GM15510 (cell line): ENCODE measurements around the gene SMCO4.

Source experiments
- POLR2A ChIP-seq: IDR thresholded peaks from 3 replicates; pipeline ENCODE4 v1.6.1; 2011; ENCODE audit warnings: borderline replicate concordance; ENCODE audit not compliant: insufficient read length; ENCODE audit errors: extremely low read depth

The SMCO4 gene

GRCh38 chr11:93569496-93569895 is 26.3 kb upstream of the SMCO4 start:
- no peak for TF ChIP-seq POLR2A

- no peak for TF ChIP-seq POLR2A
These were observed 25.5 kb upstream of the SMCO4 start for GRCh38 chr11:93568726-93569125.

- no peak for TF ChIP-seq POLR2A
These were observed 24.3 kb upstream of the SMCO4 start for GRCh38 chr11:93567401-93567895.

- TF ChIP-seq POLR2A = no peak
These were observed 21.7 kb upstream of the SMCO4 start for GRCh38 chr11:93564895-93565294.

- TF ChIP-seq POLR2A = no peak
These were observed 20.7 kb upstream of the SMCO4 start for GRCh38 chr11:93563857-93564256.

GRCh38 chr11:93560199-93560932 is 17.2 kb upstream of the SMCO4 start:
- TF ChIP-seq POLR2A = no peak

GRCh38 chr11:93559681-93560080 is 16.5 kb upstream of the SMCO4 start:
- TF ChIP-seq POLR2A = no peak

- TF ChIP-seq POLR2A = no peak
These were observed 9.7 kb upstream of the SMCO4 start for GRCh38 chr11:93552874-93553273.

GRCh38 chr11:93549976-93550375 is 6.8 kb upstream of the SMCO4 start:
- no peak for TF ChIP-seq POLR2A

- TF ChIP-seq POLR2A = no peak
These were observed 5.6 kb upstream of the SMCO4 start for GRCh38 chr11:93548679-93549319.

GRCh38 chr11:93547773-93548172 is 4.6 kb upstream of the SMCO4 start:
- no peak for TF ChIP-seq POLR2A

GRCh38 chr11:93547028-93547427 is 3.8 kb upstream of the SMCO4 start:
- no peak for TF ChIP-seq POLR2A

GRCh38 chr11:93545566-93545965 is 2.4 kb upstream of the SMCO4 start:
- no peak for TF ChIP-seq POLR2A

GRCh38 chr11:93542811-93543229 is 371 bp downstream of the SMCO4 start:
- no peak for TF ChIP-seq POLR2A

- TF ChIP-seq POLR2A = peak; percentile 35
These were observed 1.0 kb downstream of the SMCO4 start for GRCh38 chr11:93541884-93542810.
